ENCODE measurements around the gene SLC26A2.
A peak's percentile ranks its signal among the peaks of the same experiment; 100 is the strongest.

SLC26A2 gene

GRCh38 chr5:149961957-149962409 is 1.4 kb downstream of the SLC26A2 start:
- no peak overlapping the region for H3K4me3 Mint-ChIP-seq
- no peaks in the 10 kb centered on the region for H3K9me3 Mint-ChIP-seq
- H3K4me1 Mint-ChIP-seq (ENCODE audit: low read depth): peaks cover 37% of the 10 kb centered on the region
- no peaks in the 10 kb centered on the region for H3K27me3 Mint-ChIP-seq
- H3K27ac Mint-ChIP-seq: no peak overlapping the region
- intact Hi-C loops (cut with micrococcal nuclease): loop anchor here (2.0 to 10.0 kb wide), 2 partner anchors 39 to 327 kb away; partner anchors contain the start of genes HMGXB3 and TIGD6
- H3K36me3 Mint-ChIP-seq (ENCODE audit: low read depth): peaks cover 13% of the 10 kb centered on the region

DNA sequence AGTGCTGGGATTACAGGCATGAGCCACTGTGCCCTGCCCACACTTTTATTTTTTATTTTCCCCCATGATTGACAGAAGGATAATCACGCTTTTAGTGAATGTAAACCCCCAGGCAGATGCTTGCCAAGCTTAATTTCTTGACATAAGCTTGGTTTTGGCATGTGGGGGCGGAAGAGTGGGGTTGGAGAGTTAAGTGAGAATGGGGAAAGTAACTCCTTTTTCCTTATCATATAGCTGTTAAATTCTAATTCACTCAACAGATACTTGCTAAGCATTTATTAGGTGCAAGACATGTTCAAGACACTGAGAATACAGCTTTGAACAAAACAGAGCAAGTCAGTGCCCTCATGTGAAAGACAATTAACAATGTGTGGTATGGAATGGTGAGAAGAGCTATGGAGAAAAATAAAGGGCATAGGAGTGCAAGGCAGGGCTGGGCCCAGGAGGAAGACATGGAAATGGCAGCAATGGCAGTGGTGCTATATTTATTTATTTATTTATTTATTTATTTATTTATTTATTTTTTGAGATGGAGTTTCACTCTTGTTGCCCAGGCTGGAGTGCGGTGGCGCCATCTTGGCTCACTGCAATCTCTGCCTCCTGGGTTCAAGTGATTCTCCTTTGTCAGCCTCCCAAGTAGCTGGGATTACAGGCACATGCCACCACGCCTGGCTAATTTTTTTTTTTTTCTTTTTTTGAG is 2.2 kb downstream of the SLC26A2 start:
- H3K4me3 Mint-ChIP-seq: no peak overlapping the region

GRCh38 chr5:149963729-149964128 is 3.2 kb downstream of the SLC26A2 start:
- H3K27ac Mint-ChIP-seq: no peak overlapping the region
- intact Hi-C loops (cut with micrococcal nuclease): loop anchor here (10.0 kb wide), 1 partner anchor 329 kb away; no protein-coding TSS in a partner anchor
- peaks cover 13% of the 10 kb centered on the region for H3K36me3 Mint-ChIP-seq (ENCODE audit: low read depth)
- H3K4me3 Mint-ChIP-seq: no peak overlapping the region
- H3K9me3 Mint-ChIP-seq: no peaks in the 10 kb centered on the region
- H3K27me3 Mint-ChIP-seq: no peaks in the 10 kb centered on the region
- peaks cover 37% of the 10 kb centered on the region for H3K4me1 Mint-ChIP-seq (ENCODE audit: low read depth)

More for the DNA sequence above, 2.2 kb downstream of the SLC26A2 start:
- Mint-ChIP-seq H3K27me3 (no peaks in the 10 kb centered on the region), H3K27ac (no peak overlapping the region), H3K4me1 (ENCODE audit: low read depth) (peaks cover 37% of the 10 kb centered on the region), H3K9me3 (no peaks in the 10 kb centered on the region), H3K36me3 (ENCODE audit: low read depth) (peaks cover 13% of the 10 kb centered on the region)
- intact Hi-C loops (cut with micrococcal nuclease): loop anchor here (10.0 kb wide), 1 partner anchor 328 kb away; no protein-coding TSS in a partner anchor

- H3K4me3 Mint-ChIP-seq: no peak overlapping the region
- H3K9me3 Mint-ChIP-seq: no peaks in the 10 kb centered on the region
- H3K36me3 Mint-ChIP-seq (ENCODE audit: low read depth): peaks cover 13% of the 10 kb centered on the region
- intact Hi-C loops (cut with micrococcal nuclease): loop anchor here (10.0 kb wide), 1 partner anchor 332 kb away; no protein-coding TSS in a partner anchor
- H3K27ac Mint-ChIP-seq: no peak overlapping the region
- no peaks in the 10 kb centered on the region for H3K27me3 Mint-ChIP-seq
- peaks cover 16% of the 10 kb centered on the region for H3K4me1 Mint-ChIP-seq (ENCODE audit: low read depth)
Observed at GRCh38 chr5:149966946-149967345, 6.4 kb downstream of the SLC26A2 start.

DNA sequence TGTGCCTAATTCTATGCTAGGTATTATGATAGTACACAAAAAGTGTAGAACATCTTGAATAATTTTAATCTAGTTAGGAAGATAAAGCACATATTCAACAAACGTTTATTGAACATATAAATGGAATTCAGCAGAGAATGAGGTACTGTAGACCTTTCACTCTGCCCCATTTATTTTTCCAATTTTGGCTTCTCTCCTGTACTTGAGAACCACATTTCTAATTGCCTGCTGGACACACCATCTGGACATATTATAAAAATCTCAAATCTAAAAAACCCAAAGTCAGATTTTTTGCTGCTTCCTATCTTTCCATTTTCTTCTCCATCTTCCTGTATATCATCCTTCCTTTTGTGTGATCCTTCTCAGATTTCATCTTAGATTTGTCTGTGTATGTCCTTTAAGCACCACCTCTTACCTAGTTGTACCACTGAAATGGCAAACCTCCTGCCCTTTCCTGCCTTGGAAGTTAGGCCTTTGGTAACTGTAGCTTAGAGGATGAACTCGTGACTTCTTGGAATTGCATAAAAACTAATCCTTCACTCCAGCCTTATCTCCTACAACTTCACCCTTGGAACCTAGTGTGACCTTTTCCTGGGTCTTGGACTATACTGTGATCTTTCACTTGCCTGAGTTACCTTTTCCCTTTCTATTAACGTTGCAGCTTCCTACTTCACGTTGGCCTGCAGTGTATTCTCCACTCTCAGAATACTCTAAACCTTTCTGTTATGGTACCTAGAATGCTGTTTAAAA is 8.8 kb downstream of the SLC26A2 start:
- Mint-ChIP-seq H3K4me3 (no peak overlapping the region), H3K27me3 (no peaks in the 10 kb centered on the region), H3K36me3 (ENCODE audit: low read depth) (peaks cover 6% of the 10 kb centered on the region), H3K27ac (no peak overlapping the region), H3K9me3 (no peaks in the 10 kb centered on the region), H3K4me1 (ENCODE audit: low read depth) (peaks cover 5% of the 10 kb centered on the region)
- intact Hi-C loops (cut with micrococcal nuclease): loop anchor here (10.0 kb wide), 1 partner anchor 335 kb away; no protein-coding TSS in a partner anchor

DNA sequence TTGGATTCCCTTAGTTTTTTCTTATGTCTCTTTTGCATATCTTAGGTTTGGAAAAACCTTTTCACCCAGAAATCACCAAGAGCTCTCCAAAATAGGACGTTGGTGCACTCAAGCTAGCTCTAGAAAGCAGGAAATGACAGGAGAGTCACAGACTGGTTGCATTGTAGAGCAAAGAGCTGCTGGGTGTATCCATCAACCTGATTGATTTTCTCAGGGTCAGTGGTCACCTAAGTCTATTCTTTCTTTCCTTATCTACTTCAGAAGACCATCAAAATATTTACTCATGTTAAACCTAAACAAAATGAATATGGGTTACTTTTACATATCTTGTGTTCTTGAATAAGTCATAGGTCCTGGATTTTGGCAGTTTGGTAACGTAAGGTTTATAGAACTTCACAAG is 14.9 kb downstream of the SLC26A2 start:
- intact Hi-C loops (cut with micrococcal nuclease): loop anchor here (10.0 kb wide), 1 partner anchor 231 kb away; no protein-coding TSS in a partner anchor
- no peak overlapping the region for H3K4me3 Mint-ChIP-seq
- no peaks in the 10 kb centered on the region for H3K9me3 Mint-ChIP-seq
- H3K27ac Mint-ChIP-seq: no peak overlapping the region
- no peaks in the 10 kb centered on the region for H3K4me1 Mint-ChIP-seq (ENCODE audit: low read depth)
- H3K36me3 Mint-ChIP-seq (ENCODE audit: low read depth): peaks cover 41% of the 10 kb centered on the region
- H3K27me3 Mint-ChIP-seq: no peaks in the 10 kb centered on the region

DNA sequence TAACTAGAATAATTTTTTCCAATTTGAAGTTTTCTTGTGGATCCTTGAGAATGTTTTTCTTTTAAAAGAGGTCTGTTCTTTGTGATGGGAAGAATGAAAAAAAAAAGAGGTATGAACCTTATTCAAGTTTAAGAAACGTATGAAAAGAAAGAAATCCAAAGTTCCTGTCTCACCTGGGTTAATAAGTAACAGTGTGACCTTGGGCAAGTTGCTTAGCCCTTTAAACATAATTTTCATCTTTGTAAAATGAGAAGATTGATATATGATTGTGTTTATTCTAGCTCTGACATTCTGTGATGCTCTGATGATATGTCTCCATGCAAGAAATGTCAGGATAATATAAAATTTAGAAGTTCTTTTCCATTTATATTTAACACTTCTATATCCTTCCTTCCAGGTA is 19.3 kb downstream of the SLC26A2 start:
- no peaks in the 10 kb centered on the region for H3K9me3 Mint-ChIP-seq
- no peaks in the 10 kb centered on the region for H3K27me3 Mint-ChIP-seq
- intact Hi-C loops (cut with micrococcal nuclease): loop anchor here (10.0 kb wide), 1 partner anchor 235 kb away; no protein-coding TSS in a partner anchor
- no peak overlapping the region for H3K27ac Mint-ChIP-seq
- no peaks in the 10 kb centered on the region for H3K4me1 Mint-ChIP-seq (ENCODE audit: low read depth)
- peaks cover 66% of the 10 kb centered on the region for H3K36me3 Mint-ChIP-seq (ENCODE audit: low read depth)
- H3K4me3 Mint-ChIP-seq: no peak overlapping the region

- H3K27me3 Mint-ChIP-seq: no peaks in the 10 kb centered on the region
- no peaks in the 10 kb centered on the region for H3K4me1 Mint-ChIP-seq (ENCODE audit: low read depth)
- peaks cover 60% of the 10 kb centered on the region for H3K36me3 Mint-ChIP-seq (ENCODE audit: low read depth)
- no peak overlapping the region for H3K27ac Mint-ChIP-seq
- H3K4me3 Mint-ChIP-seq: no peak overlapping the region
- H3K9me3 Mint-ChIP-seq: no peaks in the 10 kb centered on the region
- intact Hi-C loops (cut with micrococcal nuclease): no loop called here
Observed at GRCh38 chr5:149981206-149981605, 20.6 kb downstream of the SLC26A2 start.

GRCh38 chr5:149982505-149982904 is 21.9 kb downstream of the SLC26A2 start:
- Mint-ChIP-seq H3K27ac (no peak overlapping the region), H3K4me3 (no peak overlapping the region), H3K27me3 (no peaks in the 10 kb centered on the region), H3K9me3 (no peaks in the 10 kb centered on the region), H3K4me1 (ENCODE audit: low read depth) (no peaks in the 10 kb centered on the region), H3K36me3 (ENCODE audit: low read depth) (peaks cover 58% of the 10 kb centered on the region)
- intact Hi-C loops (cut with micrococcal nuclease): no loop called here

DNA sequence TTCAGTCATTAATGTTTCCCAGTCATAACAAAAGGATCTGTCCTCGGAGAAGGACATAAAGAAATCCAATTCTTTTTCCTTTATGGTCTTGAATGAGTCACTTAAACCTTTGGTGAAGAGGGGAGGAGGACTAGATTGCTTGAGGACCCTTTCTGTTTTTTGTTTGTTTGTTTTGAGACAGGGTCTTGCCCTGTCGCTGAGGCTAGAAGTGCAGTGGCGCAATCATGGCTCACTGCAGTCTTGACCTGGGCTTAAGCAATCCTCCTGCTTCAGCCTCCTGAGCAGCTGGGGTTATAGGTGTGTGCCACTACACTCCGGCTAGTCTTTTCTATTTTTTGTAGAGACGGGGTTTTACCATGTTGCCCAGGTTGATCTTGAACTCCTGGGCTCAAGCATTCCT is 27.6 kb downstream of the SLC26A2 start:
- intact Hi-C loops (cut with micrococcal nuclease): loop anchor here (5.0 kb wide), 1 partner anchor 151 kb away; no protein-coding TSS in a partner anchor
- Mint-ChIP-seq H3K27ac (no peak overlapping the region), H3K4me3 (no peak overlapping the region), H3K36me3 (ENCODE audit: low read depth) (peaks cover 9% of the 10 kb centered on the region), H3K4me1 (ENCODE audit: low read depth) (no peaks in the 10 kb centered on the region), H3K9me3 (no peaks in the 10 kb centered on the region), H3K27me3 (no peaks in the 10 kb centered on the region)

GRCh38 chr5:149990518-149991376 is 30.2 kb downstream of the SLC26A2 start:
- Mint-ChIP-seq H3K36me3 (ENCODE audit: low read depth) (peaks cover 18% of the 10 kb centered on the region), H3K27me3 (no peaks in the 10 kb centered on the region), H3K9me3 (no peaks in the 10 kb centered on the region), H3K4me1 (ENCODE audit: low read depth) (peaks cover 3% of the 10 kb centered on the region), H3K4me3 (no peak overlapping the region), H3K27ac (no peak overlapping the region)
- intact Hi-C loops (cut with micrococcal nuclease): loop anchor here (1.0 kb wide), 1 partner anchor 353 kb away; no protein-coding TSS in a partner anchor

- intact Hi-C loops (cut with micrococcal nuclease): no loop called here
- no peak overlapping the region for H3K27ac Mint-ChIP-seq
- no peaks in the 10 kb centered on the region for H3K9me3 Mint-ChIP-seq
- no peak overlapping the region for H3K4me3 Mint-ChIP-seq
- peaks cover 16% of the 10 kb centered on the region for H3K4me1 Mint-ChIP-seq (ENCODE audit: low read depth)
- H3K36me3 Mint-ChIP-seq (ENCODE audit: low read depth): peaks cover 25% of the 10 kb centered on the region
- H3K27me3 Mint-ChIP-seq: no peaks in the 10 kb centered on the region
Observed at GRCh38 chr5:149993471-149993870, 32.9 kb downstream of the SLC26A2 start.

DNA sequence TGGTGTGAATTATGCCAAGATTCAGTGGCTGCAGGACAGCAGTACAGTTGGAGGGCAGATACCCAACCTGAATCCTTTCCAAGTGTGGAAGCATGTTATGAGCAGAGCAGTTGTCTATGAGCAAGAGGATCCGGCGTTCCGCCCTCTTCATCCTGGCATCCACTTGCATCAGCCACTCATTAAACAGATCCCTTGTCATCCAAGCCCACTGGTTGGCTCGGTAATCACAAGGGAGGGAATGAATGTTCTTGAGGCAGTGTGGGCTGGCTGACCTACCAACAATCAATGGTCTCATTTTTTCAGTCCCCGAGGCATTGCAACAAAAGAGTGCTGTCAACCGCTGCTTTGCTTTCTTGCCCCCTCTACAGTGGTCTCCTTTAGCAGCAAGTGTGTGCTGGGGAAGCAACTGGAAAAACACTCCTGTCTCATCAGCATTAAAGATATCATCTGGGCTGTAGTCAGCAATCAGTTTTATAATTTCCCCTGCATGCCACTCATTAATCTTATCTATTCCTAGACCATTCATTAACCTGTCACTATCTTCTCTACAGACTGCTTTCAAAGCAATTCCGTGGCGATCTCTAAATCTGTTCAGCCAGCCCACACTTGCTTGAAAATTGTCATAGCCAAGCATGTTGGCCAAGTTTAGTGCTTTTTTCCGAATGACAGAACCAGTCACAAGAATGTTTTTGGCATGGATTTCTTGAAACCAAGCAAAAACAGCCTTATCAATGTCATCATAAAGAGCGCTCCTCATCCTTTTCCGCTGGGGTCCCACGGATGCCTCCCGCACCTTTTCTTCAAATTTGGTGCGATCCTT is 35.0 kb downstream of the SLC26A2 start:
- H3K4me3 Mint-ChIP-seq: no peak overlapping the region
- no peaks in the 10 kb centered on the region for H3K27me3 Mint-ChIP-seq
- intact Hi-C loops (cut with micrococcal nuclease): no loop called here
- peaks cover 35% of the 10 kb centered on the region for H3K4me1 Mint-ChIP-seq (ENCODE audit: low read depth)
- H3K36me3 Mint-ChIP-seq (ENCODE audit: low read depth): peaks cover 39% of the 10 kb centered on the region
- H3K9me3 Mint-ChIP-seq: no peaks in the 10 kb centered on the region
- H3K27ac Mint-ChIP-seq: peak overlapping the region; percentile 55

Data from dendritic cell treated with granulocyte-macrophage colony-stimulating factor and Interleukin-4, amounts not matched to agents 40 ng/mL and 50 ng/mL, for 4 days (primary cell).